OCI-LY7 (cell line): Measurements from ENCODE around the gene ADM5. TPM values are rescaled to one million over a fixed set of nuclear protein-coding genes. Genes with fewer than 3 reads are reported as not detected.

ENCODE experiments used
- BruUV-seq: library from RNA; stranded (reverse); fragments of 400-500 nt; replicated peaks from 2 replicates; lab custom pipeline; 2021; lab: Mats Ljungman, UMichigan
- CTCF ChIA-PET: fragments of 300-600 bp; sonication (Branson Sonifier 250); formaldehyde crosslinking; loops from one replicate; lab custom pipeline; 2022; ENCODE audit warnings: antibody characterized with exemption; ENCODE audit not compliant: unreplicated experiment; lab: Charles Lee
- POLR2A ChIA-PET: fragments of 300-600 bp; sonication (Branson Sonifier 250); formaldehyde crosslinking; loops from one replicate; lab custom pipeline; 2022; ENCODE audit warnings: antibody characterized with exemption; lab: Charles Lee
- DNase-seq: peaks from one replicate; pipeline ENCODE4 v3.0.0-alpha.2; 2015; ENCODE audit warnings: low spot score
- H2AFZ ChIP-seq: fragments of 200-600 bp; sonication (generic), shearing (Covaris generic); 2 replicates; pipeline ENCODE4 v1.6.1; 2014; ENCODE audit warnings: mild to moderate bottlenecking, antibody characterized with exemption, low read length, moderate library complexity
- H3K27ac ChIP-seq: fragments of 200-600 bp; sonication (generic); 2 replicates; pipeline ENCODE4 v1.5.1; 2014; ENCODE audit warnings: mixed run types, low read depth, mild to moderate bottlenecking, moderate library complexity, low read length, inconsistent platforms; ENCODE audit not compliant: poor library complexity, severe bottlenecking
- H3K36me3 ChIP-seq: fragments of 200-600 bp; sonication (generic); 2 replicates; pipeline ENCODE4 v1.6.1; 2014; ENCODE audit warnings: mild to moderate bottlenecking, antibody characterized with exemption, low read length, moderate library complexity, mixed read lengths; ENCODE audit not compliant: insufficient read depth
- H3K4me1 ChIP-seq: fragments of 200-600 bp; sonication (generic); 2 replicates; pipeline ENCODE4 v1.5.1; 2014; ENCODE audit warnings: mild to moderate bottlenecking, low read length; ENCODE audit not compliant: insufficient read depth, poor library complexity, severe bottlenecking
- H3K4me2 ChIP-seq: fragments of 200-600 bp; sonication (generic); 2 replicates; pipeline ENCODE4 v1.6.1; 2014; ENCODE audit warnings: mild to moderate bottlenecking, low read length
- H3K4me3 ChIP-seq: fragments of 200-600 bp; sonication (generic); 2 replicates; pipeline ENCODE4 v1.5.1; 2014; ENCODE audit warnings: mild to moderate bottlenecking, low read depth, low read length; ENCODE audit not compliant: poor library complexity, severe bottlenecking
- H3K79me2 ChIP-seq: fragments of 200-600 bp; sonication (generic); 2 replicates; pipeline ENCODE4 v1.6.1; 2016; ENCODE audit warnings: low read depth, mild to moderate bottlenecking, low read length, moderate library complexity, mixed read lengths; ENCODE audit not compliant: insufficient read depth
- H3K9me2 ChIP-seq: fragments of 200-600 bp; sonication (generic); 2 replicates; pipeline ENCODE4 v1.6.1; 2016; ENCODE audit warnings: mild to moderate bottlenecking, low read length, mixed read lengths; ENCODE audit not compliant: insufficient read depth
- H3K9me3 ChIP-seq: fragments of 200-600 bp; sonication (generic); 2 replicates; pipeline ENCODE4 v1.6.1; 2014; ENCODE audit warnings: mild to moderate bottlenecking, mixed run types, low read length, mixed read lengths
- H4K20me1 ChIP-seq: fragments of 200-600 bp; sonication (generic); 2 replicates; pipeline ENCODE4 v1.6.1; 2014; ENCODE audit warnings: mild to moderate bottlenecking, antibody characterized with exemption, low read length, moderate library complexity, mixed read lengths; ENCODE audit not compliant: insufficient read depth
- EZH2phosphoT487 ChIP-seq: fragments of 200-600 bp; sonication (generic); IDR thresholded peaks from 2 replicates; pipeline ENCODE4 v1.6.1; 2018; ENCODE audit warnings: low read depth, borderline replicate concordance, mild to moderate bottlenecking, mixed run types, antibody characterized with exemption, low read length, moderate library complexity, mixed read lengths
- intact Hi-C: fragments of 100-400 bp; cut with micrococcal nuclease; formaldehyde crosslinking; loops from one replicate; pipeline ENCODE4 v1.10.0; 2022; ENCODE audit not compliant: unreplicated experiment
- total RNA-seq, 2 experiments: library from RNA; depleted of rRNA in 1 of 2; stranded (reverse); fragments of >200 nt in 1 of 2; shearing (Covaris generic) in 1 of 2; gene quantifications; 2 replicates each; pipeline ENCODE4 v1.2.3, GENCODE V29; 2014 to 2022
- TF ChIP-seq, protein P1 (sequence below): fragments of 200-600 bp; sonication (generic); conservative IDR thresholded peaks from 2 replicates; pipeline ENCODE4 v1.5.1; 2014; ENCODE audit warnings: mild to moderate bottlenecking, antibody characterized with exemption, low read length, moderate library complexity, mixed read lengths

The ADM5 gene
- total RNA-seq, 2 experiments from 2014 or later: 15.3 to 16.5 TPM

DNA sequence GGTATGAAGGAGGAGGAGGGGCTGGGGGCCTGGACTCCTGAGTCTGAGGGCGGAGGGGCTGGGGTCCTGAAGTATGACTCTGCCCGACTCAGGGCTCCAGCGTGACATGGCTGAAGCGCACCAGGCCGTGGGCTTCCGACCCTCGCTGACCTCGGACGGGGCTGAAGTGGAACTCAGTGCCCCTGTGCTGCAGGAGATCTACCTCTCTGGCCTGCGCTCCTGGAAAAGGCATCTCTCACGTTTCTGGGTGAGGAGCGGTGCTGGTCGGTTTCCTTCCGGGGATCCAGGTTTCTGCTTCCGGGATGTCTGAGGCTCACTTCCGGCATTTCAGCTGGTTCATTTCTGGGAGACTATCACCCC, 2.7 kb downstream of the ADM5 start:
- TF ChIP-seq EZH2phosphoT487: no peak
- TF ChIP-seq, protein P1, sequence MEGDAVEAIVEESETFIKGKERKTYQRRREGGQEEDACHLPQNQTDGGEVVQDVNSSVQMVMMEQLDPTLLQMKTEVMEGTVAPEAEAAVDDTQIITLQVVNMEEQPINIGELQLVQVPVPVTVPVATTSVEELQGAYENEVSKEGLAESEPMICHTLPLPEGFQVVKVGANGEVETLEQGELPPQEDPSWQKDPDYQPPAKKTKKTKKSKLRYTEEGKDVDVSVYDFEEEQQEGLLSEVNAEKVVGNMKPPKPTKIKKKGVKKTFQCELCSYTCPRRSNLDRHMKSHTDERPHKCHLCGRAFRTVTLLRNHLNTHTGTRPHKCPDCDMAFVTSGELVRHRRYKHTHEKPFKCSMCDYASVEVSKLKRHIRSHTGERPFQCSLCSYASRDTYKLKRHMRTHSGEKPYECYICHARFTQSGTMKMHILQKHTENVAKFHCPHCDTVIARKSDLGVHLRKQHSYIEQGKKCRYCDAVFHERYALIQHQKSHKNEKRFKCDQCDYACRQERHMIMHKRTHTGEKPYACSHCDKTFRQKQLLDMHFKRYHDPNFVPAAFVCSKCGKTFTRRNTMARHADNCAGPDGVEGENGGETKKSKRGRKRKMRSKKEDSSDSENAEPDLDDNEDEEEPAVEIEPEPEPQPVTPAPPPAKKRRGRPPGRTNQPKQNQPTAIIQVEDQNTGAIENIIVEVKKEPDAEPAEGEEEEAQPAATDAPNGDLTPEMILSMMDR: no peak
- BruUV-seq: no TSS peak
- POLR2A ChIA-PET: interaction anchor here (0.6 kb wide), 1 partner anchor 119 kb away, joined by 4 read pairs; no protein-coding TSS in a partner anchor
- no peaks in the 10 kb centered on the region for H3K9me3 ChIP-seq
- H3K4me2 ChIP-seq: no peak overlapping the region
- H3K27ac ChIP-seq: no peak overlapping the region
- DNase-seq: no peak
- H3K4me3 ChIP-seq: no peak overlapping the region
- no peaks in the 10 kb centered on the region for H3K9me2 ChIP-seq
- no peaks in the 10 kb centered on the region for H4K20me1 ChIP-seq
- intact Hi-C loops: no loop called here
- peak overlapping the region; percentile 37; the same call in 1 of the 2 replicates for H2AFZ ChIP-seq
- CTCF ChIA-PET: no interaction called here
- H3K79me2 ChIP-seq: no peaks in the 10 kb centered on the region
- peaks cover 40% of the 10 kb centered on the region for H3K36me3 ChIP-seq
- H3K4me1 ChIP-seq: peaks cover 5% of the 10 kb centered on the region

DNA sequence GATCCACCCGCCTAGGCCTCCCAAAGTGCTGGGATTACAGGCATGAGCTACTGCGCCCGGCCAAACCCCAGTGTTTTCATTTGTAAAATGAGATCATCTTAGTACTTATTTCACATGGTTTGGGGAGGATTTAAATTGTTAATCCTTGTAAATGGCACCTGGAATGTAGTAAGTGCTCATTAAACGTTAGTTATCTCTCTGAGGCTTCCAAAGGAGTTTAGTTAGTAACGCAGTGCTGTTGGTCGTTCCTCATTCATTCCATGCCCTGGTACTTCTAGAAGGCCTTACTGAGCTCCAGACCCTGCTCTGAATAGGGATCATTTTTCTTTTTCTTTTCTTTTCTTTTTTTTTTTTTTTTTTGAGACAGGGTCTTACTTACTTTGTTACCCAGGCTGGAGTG, 6.7 kb downstream of the ADM5 start:
- ChIA-PET POLR2A (no interaction called here), CTCF (no interaction called here)
- H2AFZ ChIP-seq: no peak overlapping the region
- H3K36me3 ChIP-seq: peaks cover under 1% of the 10 kb centered on the region; the same call in 1 of the 2 replicates
- no peaks in the 10 kb centered on the region for H3K9me3 ChIP-seq
- H4K20me1 ChIP-seq: no peaks in the 10 kb centered on the region
- TF ChIP-seq, protein P1: no peak
- TF ChIP-seq EZH2phosphoT487: no peak
- H3K9me2 ChIP-seq: no peaks in the 10 kb centered on the region
- no peaks in the 10 kb centered on the region for H3K79me2 ChIP-seq
- BruUV-seq: no TSS peak
- H3K4me2 ChIP-seq: no peak overlapping the region
- no peak for DNase-seq
- intact Hi-C loops: no loop called here
- no peak overlapping the region for H3K27ac ChIP-seq
- H3K4me3 ChIP-seq: no peak overlapping the region
- peaks cover 5% of the 10 kb centered on the region for H3K4me1 ChIP-seq

DNA sequence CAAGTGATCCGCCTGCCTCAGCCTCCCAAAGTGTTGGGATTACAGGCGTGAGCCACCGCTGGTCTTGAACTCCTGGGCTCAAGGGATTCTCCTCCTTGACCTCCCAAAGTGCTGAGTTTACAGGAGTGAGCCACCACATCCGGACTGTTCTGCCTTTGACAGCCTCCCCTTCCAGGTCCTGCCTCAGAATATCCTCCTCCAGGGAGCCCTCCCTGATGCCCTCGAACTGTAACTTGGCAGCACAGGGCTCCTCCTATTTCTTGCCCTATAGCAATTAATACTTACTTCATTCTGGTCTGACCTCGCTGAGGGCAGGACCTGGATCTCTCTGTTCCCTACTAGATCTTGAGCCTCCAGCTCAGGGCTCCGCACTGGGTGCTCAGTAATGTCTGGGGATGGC, 7.5 kb downstream of the ADM5 start:
- no peaks in the 10 kb centered on the region for H3K9me3 ChIP-seq
- ChIA-PET CTCF (no interaction called here), POLR2A (no interaction called here)
- intact Hi-C loops: no loop called here
- H3K4me2 ChIP-seq: no peak overlapping the region
- H4K20me1 ChIP-seq: no peaks in the 10 kb centered on the region
- no peak overlapping the region for H3K4me3 ChIP-seq
- no peak for DNase-seq
- H3K9me2 ChIP-seq: no peaks in the 10 kb centered on the region
- no peak overlapping the region for H2AFZ ChIP-seq
- no peaks in the 10 kb centered on the region for H3K79me2 ChIP-seq
- BruUV-seq: no TSS peak
- no peaks in the 10 kb centered on the region for H3K36me3 ChIP-seq
- TF ChIP-seq, protein P1: no peak
- TF ChIP-seq EZH2phosphoT487: no peak
- peaks cover 5% of the 10 kb centered on the region for H3K4me1 ChIP-seq
- H3K27ac ChIP-seq: no peak overlapping the region
